ENCODE measurements around the gene MYO18B.
A peak's percentile ranks its signal among the peaks of the same experiment; 100 is the strongest.

The MYO18B gene

GRCh38 chr22:25747245-25747944 lies 5.4 kb downstream of the MYO18B start:
- no peak overlapping the region for H3K27ac ChIP-seq
- DNase-seq (ENCODE audit: low read depth, low spot score), result peak; percentile 12

- H3K27ac ChIP-seq, result no peak overlapping the region
- DNase-seq (ENCODE audit: low read depth, low spot score), result no peak
Measured at GRCh38 chr22:25748140-25748539, 6.2 kb downstream of the MYO18B start.

GRCh38 chr22:25748704-25749103 lies 6.7 kb downstream of the MYO18B start:
- no peak for DNase-seq (ENCODE audit: low read depth, low spot score)
- H3K27ac ChIP-seq, result no peak overlapping the region

- DNase-seq (ENCODE audit: low read depth, low spot score), result no peak
- no peak overlapping the region for H3K27ac ChIP-seq
Measured at GRCh38 chr22:25749420-25750169, 7.6 kb downstream of the MYO18B start.

- no peak for DNase-seq (ENCODE audit: low read depth, low spot score)
- no peak overlapping the region for H3K27ac ChIP-seq
Measured at GRCh38 chr22:25750569-25751173, 8.7 kb downstream of the MYO18B start.

- H3K27ac ChIP-seq, result no peak overlapping the region
Measured at GRCh38 chr22:25751174-25751581, 9.2 kb downstream of the MYO18B start.

GRCh38 chr22:25752615-25753214 lies 10.7 kb downstream of the MYO18B start:
- no peak overlapping the region for H3K27ac ChIP-seq
- no peak for DNase-seq (ENCODE audit: low read depth, low spot score)

More at GRCh38 chr22:25751174-25751581, 9.2 kb downstream of the MYO18B start:
- no peak for DNase-seq (ENCODE audit: low read depth, low spot score)

GRCh38 chr22:25753252-25753651 lies 11.3 kb downstream of the MYO18B start:
- DNase-seq (ENCODE audit: low read depth, low spot score), result no peak

GRCh38 chr22:25754527-25755202 lies 12.7 kb downstream of the MYO18B start:
- H3K27ac ChIP-seq, result no peak overlapping the region
- DNase-seq (ENCODE audit: low read depth, low spot score), result no peak

More at GRCh38 chr22:25753252-25753651, 11.3 kb downstream of the MYO18B start:
- H3K27ac ChIP-seq, result no peak overlapping the region

- H3K27ac ChIP-seq, result peak overlapping the region; percentile 79
- DNase-seq (ENCODE audit: low read depth, low spot score), result peak; percentile 31
Measured at GRCh38 chr22:25757686-25758085, 15.7 kb downstream of the MYO18B start.

GRCh38 chr22:25758316-25758715 lies 16.3 kb downstream of the MYO18B start:
- peak overlapping the region; percentile 79 for H3K27ac ChIP-seq
- DNase-seq (ENCODE audit: low read depth, low spot score), result no peak

GRCh38 chr22:25759825-25760231 lies 17.8 kb downstream of the MYO18B start:
- peak; percentile 89 for DNase-seq (ENCODE audit: low read depth, low spot score)

GRCh38 chr22:25760294-25760693 lies 18.3 kb downstream of the MYO18B start:
- no peak for DNase-seq (ENCODE audit: low read depth, low spot score)
- peak overlapping the region; percentile 79 for H3K27ac ChIP-seq

More at GRCh38 chr22:25759825-25760231, 17.8 kb downstream of the MYO18B start:
- H3K27ac ChIP-seq, result peak overlapping the region; percentile 79

GRCh38 chr22:25760848-25761595 lies 19.0 kb downstream of the MYO18B start:
- no peak for DNase-seq (ENCODE audit: low read depth, low spot score)
- H3K27ac ChIP-seq, result no peak overlapping the region

GRCh38 chr22:25762147-25762546 lies 20.2 kb downstream of the MYO18B start:
- DNase-seq (ENCODE audit: low read depth, low spot score), result no peak
- H3K27ac ChIP-seq, result no peak overlapping the region

GRCh38 chr22:25763239-25763777 lies 21.3 kb downstream of the MYO18B start:
- DNase-seq (ENCODE audit: low read depth, low spot score), result no peak
- no peak overlapping the region for H3K27ac ChIP-seq

- H3K27ac ChIP-seq, result no peak overlapping the region
- DNase-seq (ENCODE audit: low read depth, low spot score), result no peak
Measured at GRCh38 chr22:25764270-25765015, 22.5 kb downstream of the MYO18B start.

- H3K27ac ChIP-seq, result no peak overlapping the region
- no peak for DNase-seq (ENCODE audit: low read depth, low spot score)
Measured at GRCh38 chr22:25765016-25765367, 23.0 kb downstream of the MYO18B start.

GRCh38 chr22:25765801-25766200 lies 23.8 kb downstream of the MYO18B start:
- H3K27ac ChIP-seq, result no peak overlapping the region
- DNase-seq (ENCODE audit: low read depth, low spot score), result no peak
